Measurements from ENCODE around the gene ACBD4.

ACBD4 gene

GRCh38 chr17:45135192-45135977, at the start of gene ACBD4:
Gene ACBD4 (plus strand): TSS chr17:45135687. CDS start chr17:45136145, 458 bp downstream.
- Histone ChIP-seq H3K9ac (ENCODE audit: low read length) (peak within 1 kb of the TSS; percentile 60), H3F3A (ENCODE audit: insufficient read depth, low read length) (no peaks in the 10 kb centered on the region), H2AFZ (ENCODE audit: low read length) (no peak within 1 kb of the TSS), H3K27me3 (ENCODE audit: insufficient read depth, low read length) (no peaks in the 10 kb centered on the region), H3K4me3 (ENCODE audit: low read depth, low read length, poor library complexity, severe bottlenecking) (peak within 1 kb of the TSS; percentile 60), H3K27ac (ENCODE audit: low read depth, low read length, poor library complexity, severe bottlenecking) (no peak within 1 kb of the TSS), H3K9me3 (ENCODE audit: low read length) (no peaks in the 10 kb centered on the region), H4K20me1 (ENCODE audit: insufficient read depth, low read length) (no peaks in the 10 kb centered on the region), H3K36me3 (ENCODE audit: insufficient read depth, low read length) (no peaks in the 10 kb centered on the region), H3K79me2 (ENCODE audit: insufficient read depth, low read length) (no peaks in the 10 kb centered on the region), H3K4me1 (ENCODE audit: insufficient read depth, low read length, severe bottlenecking) (peaks cover 17% of the 10 kb centered on the region), H3K9me2 (ENCODE audit: low read depth, low read length) (no peaks in the 10 kb centered on the region), H3K4me2 (ENCODE audit: low read length) (peak within 1 kb of the TSS; percentile 83)
- TF ChIP-seq EZH2 (IDR thresholded peaks at IDR 0.05; ENCODE audit: borderline replicate concordance, low read length), result no peak
- peak; percentile 100 for TF ChIP-seq CTCF (IDR thresholded peaks at IDR 0.05; ENCODE audit: low read length)

GRCh38 chr17:45086391-45086790, 49.1 kb upstream of the ACBD4 start:
- H3K4me3 ChIP-seq (ENCODE audit: low read depth, low read length, poor library complexity, severe bottlenecking), result no peak overlapping the region
- H3K9me3 ChIP-seq (ENCODE audit: low read length), result no peaks in the 10 kb centered on the region
- H4K20me1 ChIP-seq (ENCODE audit: insufficient read depth, low read length), result no peaks in the 10 kb centered on the region
- TF ChIP-seq CTCF (IDR thresholded peaks at IDR 0.05; ENCODE audit: low read length) (no peak), EZH2 (IDR thresholded peaks at IDR 0.05; ENCODE audit: borderline replicate concordance, low read length) (no peak)
- no peaks in the 10 kb centered on the region for H3K79me2 ChIP-seq (ENCODE audit: insufficient read depth, low read length)
- no peaks in the 10 kb centered on the region for H3K9me2 ChIP-seq (ENCODE audit: low read depth, low read length)
- H3K4me2 ChIP-seq (ENCODE audit: low read length), result no peak overlapping the region
- no peak overlapping the region for H3K27ac ChIP-seq (ENCODE audit: low read depth, low read length, poor library complexity, severe bottlenecking)
- no peaks in the 10 kb centered on the region for H3K4me1 ChIP-seq (ENCODE audit: insufficient read depth, low read length, severe bottlenecking)
- no peak overlapping the region for H3K9ac ChIP-seq (ENCODE audit: low read length)
- H3K36me3 ChIP-seq (ENCODE audit: insufficient read depth, low read length), result peaks cover 98% of the 10 kb centered on the region
- no peaks in the 10 kb centered on the region for H3F3A ChIP-seq (ENCODE audit: insufficient read depth, low read length)
- no peak overlapping the region for H2AFZ ChIP-seq (ENCODE audit: low read length)
- H3K27me3 ChIP-seq (ENCODE audit: insufficient read depth, low read length), result no peaks in the 10 kb centered on the region

- H3K9me2 ChIP-seq (ENCODE audit: low read depth, low read length), result no peaks in the 10 kb centered on the region
- H3K36me3 ChIP-seq (ENCODE audit: insufficient read depth, low read length), result peaks cover 98% of the 10 kb centered on the region
- no peaks in the 10 kb centered on the region for H3F3A ChIP-seq (ENCODE audit: insufficient read depth, low read length)
Measured at GRCh38 chr17:45086865-45087503, 48.5 kb upstream of the ACBD4 start.

More at GRCh38 chr17:45086865-45087503, 48.5 kb upstream of the ACBD4 start:
- H3K27ac ChIP-seq (ENCODE audit: low read depth, low read length, poor library complexity, severe bottlenecking), result no peak overlapping the region
- H3K27me3 ChIP-seq (ENCODE audit: insufficient read depth, low read length), result no peaks in the 10 kb centered on the region
- no peak overlapping the region for H2AFZ ChIP-seq (ENCODE audit: low read length)
- no peak overlapping the region for H3K4me3 ChIP-seq (ENCODE audit: low read depth, low read length, poor library complexity, severe bottlenecking)
- no peaks in the 10 kb centered on the region for H3K79me2 ChIP-seq (ENCODE audit: insufficient read depth, low read length)
- H3K9me3 ChIP-seq (ENCODE audit: low read length), result no peaks in the 10 kb centered on the region
- H3K4me1 ChIP-seq (ENCODE audit: insufficient read depth, low read length, severe bottlenecking), result no peaks in the 10 kb centered on the region
- TF ChIP-seq EZH2 (IDR thresholded peaks at IDR 0.05; ENCODE audit: borderline replicate concordance, low read length) (no peak), CTCF (IDR thresholded peaks at IDR 0.05; ENCODE audit: low read length) (no peak)
- H3K4me2 ChIP-seq (ENCODE audit: low read length), result no peak overlapping the region
- H4K20me1 ChIP-seq (ENCODE audit: insufficient read depth, low read length), result no peaks in the 10 kb centered on the region
- no peak overlapping the region for H3K9ac ChIP-seq (ENCODE audit: low read length)
